GM19324 (cell line): ENCODE data around the gene SMURF1.
"Not testable (repeated sequence)": the region's sequence is repeated elsewhere in the genome, so short reads cannot be mapped to it uniquely, and the experiment has no call there.

ENCODE experiments used
- ATAC-seq: cut with Tn5 transposase; IDR thresholded peaks from one replicate; pipeline ENCODE4 v1.9.1; 2021; ENCODE audit warnings: mild to moderate bottlenecking, moderate library complexity; ENCODE audit not compliant: unreplicated experiment, low FRiP score

Gene SMURF1

DNA sequence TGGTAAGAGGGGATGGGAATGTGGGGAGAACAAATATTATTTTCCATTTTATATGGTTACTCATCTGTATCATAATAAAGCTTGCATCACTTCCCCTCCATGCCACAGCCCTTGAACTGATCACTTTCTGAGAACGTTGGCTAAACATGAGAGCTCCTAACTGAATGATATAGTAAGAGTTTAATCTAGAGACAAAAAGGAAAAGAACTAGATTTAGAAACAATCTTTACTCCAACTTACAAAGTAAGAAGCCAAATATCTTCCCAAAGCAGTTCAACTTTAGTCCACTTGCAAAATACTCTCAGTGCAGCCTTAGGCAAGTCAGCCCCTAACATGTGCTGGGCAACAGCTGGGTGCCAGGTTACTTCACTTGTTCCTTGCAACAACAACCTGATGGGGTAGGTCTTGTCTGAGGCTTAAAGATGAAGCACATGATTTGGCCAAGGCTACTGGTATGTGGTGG lies 20.3 kb downstream of the SMURF1 start:
- no peak for ATAC-seq

- no peak for ATAC-seq
These were observed 21.1 kb downstream of the SMURF1 start for GRCh38 chr7:99122762-99123161.

DNA sequence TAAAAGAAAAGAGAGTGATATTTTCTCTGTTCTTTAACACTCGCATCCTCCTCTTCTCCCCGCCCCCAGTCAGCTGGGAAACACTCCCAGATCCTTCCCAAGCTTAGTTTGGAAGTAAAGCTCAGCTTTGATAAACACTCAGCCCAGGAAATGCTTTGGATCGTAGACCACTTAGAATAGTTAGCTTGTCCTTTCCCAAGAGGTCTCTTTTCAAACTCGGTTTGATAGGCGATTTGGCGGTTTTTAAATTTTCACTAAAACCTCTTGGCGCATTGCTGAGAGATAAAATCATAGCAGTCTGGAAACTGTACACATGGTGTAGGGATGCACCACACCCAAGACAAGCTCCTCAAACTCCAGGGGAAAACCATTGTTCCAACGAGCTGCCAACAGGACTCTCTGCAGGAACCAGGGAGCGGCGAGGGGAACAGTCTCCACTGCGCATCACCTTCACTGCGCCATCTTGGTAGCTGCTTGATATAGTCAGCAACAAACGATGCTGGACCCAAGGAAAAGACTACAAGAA lies 22.3 kb downstream of the SMURF1 start:
- ATAC-seq, result no peak

DNA sequence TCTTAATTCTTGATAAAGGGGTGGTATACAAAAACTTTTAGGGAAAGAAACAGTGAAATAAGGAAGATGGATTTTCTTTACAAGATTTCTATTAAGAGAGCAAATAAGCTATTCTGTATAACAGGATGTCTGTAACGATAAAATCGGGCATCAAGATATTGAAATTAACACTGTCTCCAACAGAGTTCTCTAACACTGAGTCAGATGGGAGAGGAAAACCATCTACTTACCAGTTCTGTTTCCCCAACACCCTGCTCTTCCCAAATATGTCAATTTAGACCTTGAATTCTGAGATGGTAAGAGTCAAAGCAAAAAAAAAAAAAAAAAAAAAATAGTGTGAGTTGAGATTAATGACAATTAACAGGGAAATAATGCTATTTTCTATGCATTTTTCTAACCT lies 23.0 kb downstream of the SMURF1 start:
- ATAC-seq, result no peak

GRCh38 chr7:99120501-99120900 lies 23.4 kb downstream of the SMURF1 start:
- no peak for ATAC-seq

DNA sequence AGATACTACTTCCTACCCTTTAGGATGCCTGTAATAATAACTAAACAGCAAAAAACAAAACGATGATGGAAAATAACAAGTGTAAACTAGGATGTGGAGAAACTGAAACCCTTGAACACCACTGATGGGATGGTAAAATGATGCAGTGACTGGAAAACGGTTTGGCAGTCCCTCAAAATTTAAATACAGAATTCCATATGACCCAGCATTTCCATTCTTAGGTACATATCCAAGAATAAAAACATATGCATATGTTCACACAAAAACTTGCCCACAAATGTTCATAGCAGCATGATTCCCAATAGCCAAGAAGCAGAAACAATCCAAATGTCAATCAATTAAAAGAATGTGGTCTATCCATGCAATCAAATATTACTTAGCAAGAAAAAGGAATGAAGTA lies 25.8 kb downstream of the SMURF1 start:
- no peak for ATAC-seq

DNA sequence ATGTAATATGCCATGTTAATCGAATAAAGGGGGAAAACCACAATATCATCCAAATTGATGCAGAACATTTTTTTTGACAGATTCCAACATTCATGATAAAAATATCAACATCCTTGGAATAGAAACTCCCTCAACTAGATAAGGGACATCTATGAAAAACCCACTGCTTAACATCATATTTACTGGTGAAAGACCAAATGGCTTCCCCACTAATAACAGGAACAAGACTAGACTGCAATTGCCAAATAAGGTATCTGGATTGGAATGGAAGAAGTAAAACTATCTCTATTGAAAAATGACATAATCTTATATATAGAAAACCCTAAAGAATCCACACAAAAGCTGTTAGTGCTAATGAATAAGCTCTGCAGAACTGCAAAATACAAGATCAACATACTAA lies 27.8 kb downstream of the SMURF1 start:
- ATAC-seq, result no peak

DNA sequence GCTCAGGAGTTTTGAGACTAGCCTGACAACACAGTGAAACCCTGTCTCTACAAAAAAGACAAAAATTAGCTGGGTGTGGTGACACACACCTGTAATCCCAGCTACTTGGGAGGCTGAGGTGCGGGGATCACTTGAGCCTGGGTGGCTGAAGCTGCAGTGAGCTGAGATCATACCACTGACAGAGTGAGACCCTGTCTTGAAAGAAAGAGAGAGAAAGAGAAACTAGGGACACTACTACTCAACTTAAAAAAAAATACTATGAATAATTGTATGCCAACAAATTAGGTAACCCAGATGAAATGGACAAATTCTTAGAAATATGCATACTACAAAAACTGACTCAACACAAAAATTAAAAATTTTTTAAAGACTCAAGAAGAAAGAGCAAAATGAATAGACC lies 28.5 kb downstream of the SMURF1 start:
- no peak for ATAC-seq

DNA sequence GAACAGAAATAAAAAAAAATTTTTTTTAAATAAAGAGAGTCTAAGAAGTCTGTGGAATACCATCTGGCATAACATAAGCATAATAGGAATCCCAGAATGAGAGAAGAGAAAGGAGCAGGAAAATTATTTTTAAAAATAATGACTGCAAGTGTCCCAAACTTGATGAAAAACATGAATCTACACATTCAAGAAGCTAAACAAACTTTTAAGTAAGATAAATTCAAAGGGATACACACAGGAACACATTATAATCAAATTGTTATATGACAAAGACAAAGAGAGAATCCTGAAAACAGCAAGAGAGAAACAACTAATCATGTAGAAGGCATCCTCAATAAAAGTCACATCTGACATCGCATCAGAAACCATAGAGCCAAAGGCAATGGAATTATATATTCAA lies 30.9 kb downstream of the SMURF1 start:
- ATAC-seq, result no peak

DNA sequence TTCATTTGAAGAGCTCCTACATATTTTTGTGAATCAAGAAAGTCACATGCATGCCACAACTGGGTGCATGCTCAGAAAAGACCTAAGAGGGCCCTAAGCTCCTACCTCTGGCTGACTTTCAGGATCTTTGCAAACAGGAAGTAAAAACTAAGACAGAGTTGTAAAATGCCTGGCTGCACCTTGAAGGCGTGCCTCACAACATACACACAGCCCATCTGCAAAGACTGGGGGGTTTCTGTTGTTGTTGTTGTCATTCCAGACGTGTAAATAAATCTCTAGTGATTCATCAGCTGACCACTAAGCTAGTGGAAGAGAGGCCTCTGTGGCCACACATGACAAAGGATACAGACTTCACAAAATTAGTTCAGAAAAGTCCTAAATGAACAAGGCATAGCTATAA lies 31.8 kb downstream of the SMURF1 start:
- ATAC-seq, result peak; percentile 74

GRCh38 chr7:99111591-99111990 lies 32.3 kb downstream of the SMURF1 start:
- no peak for ATAC-seq

GRCh38 chr7:99109108-99110051 lies 34.5 kb downstream of the SMURF1 start:
- ATAC-seq, result no peak

- ATAC-seq, result no peak
These were observed 35.3 kb downstream of the SMURF1 start for GRCh38 chr7:99108613-99109012.

- no peak for ATAC-seq
These were observed 37.1 kb downstream of the SMURF1 start for GRCh38 chr7:99106821-99107241.

DNA sequence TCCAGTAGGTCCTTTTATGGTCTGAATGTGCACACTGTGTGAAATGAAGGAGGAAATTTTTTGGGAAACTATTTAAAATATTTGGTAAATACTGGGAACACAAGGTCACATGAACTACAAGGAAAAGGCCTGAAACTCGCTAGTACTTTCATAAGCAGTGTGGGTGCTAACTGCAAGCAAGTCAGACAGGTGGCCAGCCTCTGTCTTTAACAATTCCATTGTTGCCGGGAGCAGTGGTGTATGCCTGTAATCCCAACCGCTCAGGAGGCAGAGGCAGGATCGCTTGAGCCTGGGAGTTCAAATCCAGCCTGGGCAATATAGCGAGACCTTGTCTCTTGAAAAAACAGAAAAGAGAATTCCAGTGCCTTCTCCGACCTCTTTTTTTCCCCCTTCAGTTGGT lies 37.5 kb downstream of the SMURF1 start:
- ATAC-seq, result no peak

GRCh38 chr7:99105756-99106155 lies 38.2 kb downstream of the SMURF1 start:
- ATAC-seq, result no peak

- no peak for ATAC-seq
These were observed 39.3 kb downstream of the SMURF1 start for GRCh38 chr7:99104631-99105030.

DNA sequence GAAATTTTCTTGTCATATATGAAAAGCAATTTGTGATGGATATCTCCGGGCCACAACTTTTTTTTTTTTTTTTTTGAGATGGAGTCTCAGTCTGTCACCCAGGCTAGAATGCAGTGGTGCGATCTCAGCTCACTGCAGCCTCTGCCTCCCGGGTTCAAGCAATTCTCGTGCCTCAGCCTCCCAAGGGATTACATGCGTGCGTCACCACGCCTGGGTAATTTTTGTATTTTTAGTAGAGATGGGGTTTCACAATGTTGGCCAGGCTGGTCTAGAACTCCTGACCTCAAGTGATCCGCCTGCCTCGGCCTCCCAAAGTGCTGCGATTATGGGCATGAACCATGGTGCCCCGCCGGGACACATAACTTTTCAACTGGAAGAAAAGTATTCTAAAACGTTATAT lies 40.1 kb downstream of the SMURF1 start:
- ATAC-seq, result not testable (repeated sequence)

- no peak for ATAC-seq
These were observed 40.9 kb downstream of the SMURF1 start for GRCh38 chr7:99102809-99103690.

- no peak for ATAC-seq
These were observed 41.5 kb downstream of the SMURF1 start for GRCh38 chr7:99102361-99102760.

GRCh38 chr7:99101516-99101915 lies 42.4 kb downstream of the SMURF1 start:
- ATAC-seq, result not testable (repeated sequence)
